Loucy (cell line): ENCODE data around the gene TMEM132C.

Source experiments
- H2AFZ ChIP-seq: fragments of 200-600 bp; sonication (generic); 2 replicates; pipeline ENCODE4 v1.6.0; 2016; ENCODE audit warnings: antibody characterized with exemption, mild to moderate bottlenecking, low read length, moderate library complexity
- H3F3A ChIP-seq: fragments of 200-600 bp; 2 replicates; pipeline ENCODE4 v1.6.0; 2016; ENCODE audit warnings: antibody characterized with exemption, low read depth, mild to moderate bottlenecking
- H3K27me3 ChIP-seq: fragments of 200-600 bp; sonication (generic); 2 replicates; pipeline ENCODE4 v1.6.1; 2014; ENCODE audit warnings: low read length, mild to moderate bottlenecking; ENCODE audit not compliant: insufficient read depth, poor library complexity, severe bottlenecking
- H3K36me3 ChIP-seq: fragments of 200-600 bp; sonication (generic); 2 replicates; pipeline ENCODE4 v1.6.1; 2016; ENCODE audit warnings: low read length; ENCODE audit not compliant: insufficient read depth
- H3K4me1 ChIP-seq: fragments of 200-600 bp; sonication (generic); 2 replicates; pipeline ENCODE4 v1.5.1; 2014; ENCODE audit warnings: low read length, mild to moderate bottlenecking; ENCODE audit not compliant: insufficient read depth, poor library complexity, severe bottlenecking
- H3K4me2 ChIP-seq: fragments of 200-600 bp; sonication (generic); 2 replicates; pipeline ENCODE4 v1.6.0; 2014; ENCODE audit warnings: antibody characterized with exemption, low read length, low read depth, mild to moderate bottlenecking; ENCODE audit not compliant: poor library complexity, severe bottlenecking
- H3K4me3 ChIP-seq: fragments of 200-600 bp; sonication (generic); 2 replicates; pipeline ENCODE4 v1.5.1; 2014; ENCODE audit warnings: low read length, mild to moderate bottlenecking, mixed read lengths; ENCODE audit not compliant: poor library complexity, severe bottlenecking
- H3K79me2 ChIP-seq: fragments of 200-600 bp; sonication (generic); 2 replicates; pipeline ENCODE4 v1.6.1; 2014; ENCODE audit warnings: low read length; ENCODE audit not compliant: insufficient read depth
- H3K9ac ChIP-seq: fragments of 200-600 bp; sonication (generic); 2 replicates; pipeline ENCODE4 v1.6.0; 2014; ENCODE audit warnings: mild to moderate bottlenecking, low read depth, low read length, moderate library complexity; ENCODE audit not compliant: poor library complexity, severe bottlenecking
- H3K9me2 ChIP-seq: fragments of 200-600 bp; sonication (generic); replicated peaks from 2 replicates; pipeline ENCODE4 v1.6.1; 2016; ENCODE audit warnings: low read depth, low read length, mixed read lengths
- H3K9me3 ChIP-seq: fragments of 200-600 bp; sonication (generic); 2 replicates; pipeline ENCODE4 v1.6.1; 2014; ENCODE audit warnings: mild to moderate bottlenecking, antibody characterized with exemption, low read length, low read depth; ENCODE audit not compliant: insufficient read depth
- H4K20me1 ChIP-seq: fragments of 200-600 bp; sonication (generic); 2 replicates; pipeline ENCODE4 v1.6.0; 2014; ENCODE audit warnings: antibody characterized with exemption, low read length, mild to moderate bottlenecking; ENCODE audit not compliant: insufficient read depth, poor library complexity, severe bottlenecking
- CTCF ChIP-seq: fragments of 200-600 bp; sonication (generic); conservative IDR thresholded peaks from 2 replicates; pipeline ENCODE4 v1.5.1; 2014; ENCODE audit warnings: mild to moderate bottlenecking, antibody characterized with exemption, low read length
- EZH2phosphoT487 ChIP-seq: fragments of 200-600 bp; IDR thresholded peaks from 2 replicates; pipeline ENCODE4 v1.6.1; 2018; ENCODE audit warnings: antibody characterized with exemption, mild to moderate bottlenecking, moderate library complexity, borderline replicate concordance

TMEM132C gene

DNA sequence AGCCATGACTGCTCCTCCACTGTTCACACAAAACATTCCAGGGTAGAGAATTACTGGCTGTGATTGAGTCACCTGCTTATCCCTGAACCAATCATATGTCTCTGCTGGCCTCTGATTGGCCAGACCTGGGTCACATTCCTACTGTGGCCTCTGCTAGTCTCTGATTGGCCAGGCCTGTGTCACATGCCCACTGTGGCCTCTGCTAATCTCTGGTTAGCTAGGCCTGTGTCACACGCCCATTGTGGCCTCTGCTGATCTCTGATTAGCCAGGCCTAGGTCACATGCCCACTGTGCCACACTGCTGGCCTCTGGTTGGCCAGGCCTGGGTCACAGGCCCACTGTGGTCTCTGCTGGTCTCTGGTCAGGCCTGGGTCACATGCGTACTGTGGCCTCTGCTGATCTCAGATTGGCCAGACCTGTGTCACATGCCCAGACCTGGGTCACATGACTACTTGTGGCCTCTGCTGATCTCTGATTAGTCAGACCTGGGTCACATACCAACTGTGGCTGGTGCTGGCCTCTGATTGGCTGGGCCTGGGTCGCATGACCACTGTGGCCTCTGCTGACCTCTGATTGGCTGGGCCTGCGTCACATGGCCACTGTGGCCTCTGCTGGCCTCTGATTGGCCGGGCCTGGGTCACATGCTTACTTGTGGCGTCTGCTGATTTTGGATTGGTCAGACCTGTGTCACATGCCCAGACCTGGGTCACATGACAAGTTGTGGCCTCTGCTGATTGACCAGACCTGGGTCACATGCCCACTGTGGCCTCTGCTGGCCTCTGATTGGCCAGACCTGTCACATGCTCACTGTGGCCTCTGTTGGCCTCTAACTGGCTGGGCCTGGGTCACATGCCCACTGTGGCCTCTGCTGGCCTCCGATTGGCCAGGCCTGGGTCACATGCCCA is 305.2 kb downstream of the TMEM132C start:
- H2AFZ ChIP-seq = no peak overlapping the region
- TF ChIP-seq EZH2phosphoT487 (no peak), CTCF (no peak)
- H3K79me2 ChIP-seq = no peaks in the 10 kb centered on the region
- H4K20me1 ChIP-seq = no peaks in the 10 kb centered on the region
- H3K9me3 ChIP-seq = peaks cover 6% of the 10 kb centered on the region; the same call in 1 of the 2 replicates
- H3K4me1 ChIP-seq = no peaks in the 10 kb centered on the region
- H3F3A ChIP-seq = no peaks in the 10 kb centered on the region
- H3K36me3 ChIP-seq = no peaks in the 10 kb centered on the region
- H3K4me2 ChIP-seq = no peak overlapping the region
- H3K9me2 ChIP-seq = no peaks in the 10 kb centered on the region
- H3K9ac ChIP-seq = no peak overlapping the region
- H3K27me3 ChIP-seq = no peaks in the 10 kb centered on the region
- H3K4me3 ChIP-seq = no peak overlapping the region

DNA sequence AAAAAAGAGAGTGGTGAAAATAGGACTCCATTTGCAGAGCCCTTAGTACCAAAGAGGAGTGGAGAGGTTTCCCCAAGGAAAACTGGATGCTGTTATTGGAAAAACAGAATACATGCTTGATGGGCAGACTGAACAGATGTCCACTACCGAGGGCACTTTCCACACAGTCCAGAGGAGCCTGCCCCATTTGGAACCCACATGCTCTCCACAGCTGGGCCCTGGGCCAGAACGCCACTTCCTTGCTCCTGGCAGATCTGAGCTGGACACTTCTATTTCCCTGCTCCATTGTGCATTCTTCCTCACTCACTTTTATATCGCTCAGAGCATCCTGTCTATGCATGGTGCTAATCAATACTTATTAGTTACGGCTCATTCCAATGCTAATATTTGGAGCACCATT is 306.9 kb downstream of the TMEM132C start:
- Histone ChIP-seq H3K9me2 (no peaks in the 10 kb centered on the region), H3K9me3 (peaks cover 6% of the 10 kb centered on the region; the same call in 1 of the 2 replicates), H2AFZ (no peak overlapping the region), H3K4me1 (no peaks in the 10 kb centered on the region), H4K20me1 (no peaks in the 10 kb centered on the region), H3K79me2 (no peaks in the 10 kb centered on the region), H3K36me3 (no peaks in the 10 kb centered on the region), H3K4me3 (no peak overlapping the region), H3F3A (no peaks in the 10 kb centered on the region), H3K4me2 (no peak overlapping the region), H3K27me3 (no peaks in the 10 kb centered on the region), H3K9ac (no peak overlapping the region)
- no peak for TF ChIP-seq EZH2phosphoT487
- no peak for TF ChIP-seq CTCF

- Histone ChIP-seq H3K27me3 (no peaks in the 10 kb centered on the region), H2AFZ (no peak overlapping the region), H3K4me2 (no peak overlapping the region), H3K4me3 (no peak overlapping the region), H4K20me1 (no peaks in the 10 kb centered on the region), H3K9ac (no peak overlapping the region), H3F3A (no peaks in the 10 kb centered on the region), H3K4me1 (no peaks in the 10 kb centered on the region), H3K79me2 (no peaks in the 10 kb centered on the region), H3K9me2 (no peaks in the 10 kb centered on the region), H3K36me3 (no peaks in the 10 kb centered on the region), H3K9me3 (peaks cover 5% of the 10 kb centered on the region; the same call in 1 of the 2 replicates)
- TF ChIP-seq EZH2phosphoT487 (no peak), CTCF (no peak)
Measured at GRCh38 chr12:128578045-128578444, 311.1 kb downstream of the TMEM132C start.
